ENCODE data around the gene KRTAP10-3.

GRCh38 chr21:44513389-44514217 lies 45.0 kb downstream of the KRTAP10-3 start:
- TF ChIP-seq, protein P1, sequence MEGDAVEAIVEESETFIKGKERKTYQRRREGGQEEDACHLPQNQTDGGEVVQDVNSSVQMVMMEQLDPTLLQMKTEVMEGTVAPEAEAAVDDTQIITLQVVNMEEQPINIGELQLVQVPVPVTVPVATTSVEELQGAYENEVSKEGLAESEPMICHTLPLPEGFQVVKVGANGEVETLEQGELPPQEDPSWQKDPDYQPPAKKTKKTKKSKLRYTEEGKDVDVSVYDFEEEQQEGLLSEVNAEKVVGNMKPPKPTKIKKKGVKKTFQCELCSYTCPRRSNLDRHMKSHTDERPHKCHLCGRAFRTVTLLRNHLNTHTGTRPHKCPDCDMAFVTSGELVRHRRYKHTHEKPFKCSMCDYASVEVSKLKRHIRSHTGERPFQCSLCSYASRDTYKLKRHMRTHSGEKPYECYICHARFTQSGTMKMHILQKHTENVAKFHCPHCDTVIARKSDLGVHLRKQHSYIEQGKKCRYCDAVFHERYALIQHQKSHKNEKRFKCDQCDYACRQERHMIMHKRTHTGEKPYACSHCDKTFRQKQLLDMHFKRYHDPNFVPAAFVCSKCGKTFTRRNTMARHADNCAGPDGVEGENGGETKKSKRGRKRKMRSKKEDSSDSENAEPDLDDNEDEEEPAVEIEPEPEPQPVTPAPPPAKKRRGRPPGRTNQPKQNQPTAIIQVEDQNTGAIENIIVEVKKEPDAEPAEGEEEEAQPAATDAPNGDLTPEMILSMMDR (CRISPR knock-in tag; IDR thresholded peaks at IDR 0.05), result no peak
- TF ChIP-seq ZNF709 (CRISPR knock-in tag; IDR thresholded peaks at IDR 0.05) (no peak), RARG (CRISPR knock-in tag; IDR thresholded peaks at IDR 0.05; ENCODE audit: low read depth) (no peak), ZNF431 (CRISPR knock-in tag; IDR thresholded peaks at IDR 0.05; ENCODE audit: borderline replicate concordance, low read depth) (no peak)
